Mesothelial cell of epicardium (in vitro differentiated cells): ENCODE results near the gene EYA3. TPM values are rescaled to one million over a fixed set of nuclear protein-coding genes. Genes with fewer than 3 reads are reported as not detected.

Experiments used
- DNase-seq, 2 experiments: peaks; one replicate each; pipeline ENCODE4 v3.0.0; 2021; ENCODE audit warnings: low spot score in 2 of 2; ENCODE audit not compliant: unreplicated experiment in 2 of 2
- H3K27ac Mint-ChIP-seq: 2 replicates; pipeline ENCODE4 v1.8.0; 2021; ENCODE audit warnings: mixed read lengths
- H3K27me3 Mint-ChIP-seq: 2 replicates; pipeline ENCODE4 v1.8.0; 2021; ENCODE audit warnings: low read depth, mixed read lengths
- H3K36me3 Mint-ChIP-seq: 2 replicates; pipeline ENCODE4 v1.8.0; 2021; ENCODE audit warnings: mixed read lengths
- H3K4me1 Mint-ChIP-seq: 2 replicates; pipeline ENCODE4 v1.8.0; 2021; ENCODE audit warnings: mixed read lengths
- H3K4me3 Mint-ChIP-seq: 2 replicates; pipeline ENCODE4 v1.8.0; 2021; ENCODE audit warnings: mild to moderate bottlenecking, moderate library complexity, mixed read lengths
- H3K9me3 Mint-ChIP-seq: 2 replicates; pipeline ENCODE4 v1.8.0; 2021; ENCODE audit warnings: mixed read lengths
- CTCF ChIP-seq: fragments of 200-600 bp; sonication (generic); IDR thresholded peaks from one replicate; pipeline ENCODE4 v1.5.0; 2021; ENCODE audit warnings: antibody characterized with exemption; ENCODE audit not compliant: unreplicated experiment
- total RNA-seq: library from RNA; stranded (reverse); gene quantifications from 3 replicates; pipeline ENCODE4 v1.2.1, GENCODE V29; 2021

EYA3 gene
- total RNA-seq, 1 donor from 2014 or later: 29.3 TPM

- peaks cover 5% of the 10 kb centered on the region for H3K9me3 Mint-ChIP-seq
- DNase-seq: no peak
- H3K36me3 Mint-ChIP-seq: no peaks in the 10 kb centered on the region
- no peaks in the 10 kb centered on the region for H3K4me1 Mint-ChIP-seq
- no peak for TF ChIP-seq CTCF
- H3K4me3 Mint-ChIP-seq: no peak overlapping the region
- no peak overlapping the region for H3K27ac Mint-ChIP-seq
- peaks cover 2% of the 10 kb centered on the region for H3K27me3 Mint-ChIP-seq
Measured at GRCh38 chr1:28110555-28110954, 22.1 kb upstream of the EYA3 start.

GRCh38 chr1:28109639-28110038 is 21.2 kb upstream of the EYA3 start:
- no peaks in the 10 kb centered on the region for H3K36me3 Mint-ChIP-seq
- TF ChIP-seq CTCF: no peak
- peaks cover 2% of the 10 kb centered on the region for H3K27me3 Mint-ChIP-seq
- H3K9me3 Mint-ChIP-seq: peaks cover 5% of the 10 kb centered on the region
- DNase-seq: no peak
- H3K4me3 Mint-ChIP-seq: no peak overlapping the region
- H3K4me1 Mint-ChIP-seq: peaks cover 4% of the 10 kb centered on the region
- H3K27ac Mint-ChIP-seq: no peak overlapping the region

- Mint-ChIP-seq H3K27me3 (peaks cover 2% of the 10 kb centered on the region), H3K36me3 (no peaks in the 10 kb centered on the region), H3K9me3 (peaks cover 5% of the 10 kb centered on the region), H3K4me1 (peaks cover 7% of the 10 kb centered on the region), H3K4me3 (no peak overlapping the region), H3K27ac (no peak overlapping the region)
- TF ChIP-seq CTCF: no peak
- DNase-seq: no peak
Measured at GRCh38 chr1:28108001-28108400, 19.6 kb upstream of the EYA3 start.

- DNase-seq: peak in 1 of 2 experiments; percentile 34
- Mint-ChIP-seq H3K9me3 (no peaks in the 10 kb centered on the region), H3K4me3 (peak overlapping the region; percentile 66), H3K4me1 (peaks cover 7% of the 10 kb centered on the region), H3K27me3 (no peaks in the 10 kb centered on the region), H3K27ac (peak overlapping the region; percentile 75), H3K36me3 (no peaks in the 10 kb centered on the region)
- no peak for TF ChIP-seq CTCF
Measured at GRCh38 chr1:28104866-28105467, 16.6 kb upstream of the EYA3 start.

GRCh38 chr1:28102189-28102588 is 13.8 kb upstream of the EYA3 start:
- no peak for TF ChIP-seq CTCF
- H3K27me3 Mint-ChIP-seq: no peaks in the 10 kb centered on the region
- no peak overlapping the region for H3K27ac Mint-ChIP-seq
- no peaks in the 10 kb centered on the region for H3K9me3 Mint-ChIP-seq
- H3K4me1 Mint-ChIP-seq: peaks cover 7% of the 10 kb centered on the region
- no peak overlapping the region for H3K4me3 Mint-ChIP-seq
- no peak for DNase-seq
- H3K36me3 Mint-ChIP-seq: no peaks in the 10 kb centered on the region
